ENCODE data around the gene LMF1.
A peak's percentile ranks its signal among the peaks of the same experiment; 100 is the strongest.

Gene LMF1

GRCh38 chr16:831571-832413 is 139.0 kb downstream of the LMF1 start:
- peaks cover 19% of the 10 kb centered on the region for H3K9me3 Mint-ChIP-seq

GRCh38 chr16:830871-831570 is 139.8 kb downstream of the LMF1 start:
- TF ChIP-seq CTCF (IDR thresholded peaks at IDR 0.05; ENCODE audit: unreplicated experiment in 3 of 3) = no peak
- peaks cover 37% of the 10 kb centered on the region for H3K27me3 Mint-ChIP-seq (ENCODE audit: low read depth)
- H3K27ac Mint-ChIP-seq = no peak overlapping the region
- H3K36me3 Mint-ChIP-seq (ENCODE audit: low read depth) = no peaks in the 10 kb centered on the region
- peaks cover under 1% of the 10 kb centered on the region for H3K4me1 Mint-ChIP-seq
- peaks cover 12% of the 10 kb centered on the region for H3K9me3 Mint-ChIP-seq
- H3K4me3 Mint-ChIP-seq = no peak overlapping the region

More at GRCh38 chr16:831571-832413, 139.0 kb downstream of the LMF1 start:
- H3K27me3 Mint-ChIP-seq (ENCODE audit: low read depth) = peaks cover 36% of the 10 kb centered on the region
- H3K4me1 Mint-ChIP-seq = no peaks in the 10 kb centered on the region
- H3K4me3 Mint-ChIP-seq = no peak overlapping the region
- H3K36me3 Mint-ChIP-seq (ENCODE audit: low read depth) = no peaks in the 10 kb centered on the region
- no peak for TF ChIP-seq CTCF (IDR thresholded peaks at IDR 0.05; ENCODE audit: unreplicated experiment in 3 of 3)
- no peak overlapping the region for H3K27ac Mint-ChIP-seq

GRCh38 chr16:830107-830870 is 140.5 kb downstream of the LMF1 start:
- no peaks in the 10 kb centered on the region for H3K36me3 Mint-ChIP-seq (ENCODE audit: low read depth)
- H3K9me3 Mint-ChIP-seq = peaks cover 11% of the 10 kb centered on the region
- peak overlapping the region in 2 of 3 experiments; percentile 8 to 21 for H3K4me3 Mint-ChIP-seq
- H3K4me1 Mint-ChIP-seq = peaks cover 7% of the 10 kb centered on the region
- no peak for TF ChIP-seq CTCF (IDR thresholded peaks at IDR 0.05; ENCODE audit: unreplicated experiment in 3 of 3)
- no peak overlapping the region for H3K27ac Mint-ChIP-seq
- peaks cover 39% of the 10 kb centered on the region for H3K27me3 Mint-ChIP-seq (ENCODE audit: low read depth)

- peaks cover 3% of the 10 kb centered on the region for H3K9me3 Mint-ChIP-seq
- peaks cover 33% of the 10 kb centered on the region for H3K27me3 Mint-ChIP-seq (ENCODE audit: low read depth)
- H3K27ac Mint-ChIP-seq = no peak overlapping the region
- peaks cover 8% of the 10 kb centered on the region for H3K4me1 Mint-ChIP-seq
- H3K36me3 Mint-ChIP-seq (ENCODE audit: low read depth) = no peaks in the 10 kb centered on the region
- no peak for TF ChIP-seq CTCF (IDR thresholded peaks at IDR 0.05; ENCODE audit: unreplicated experiment in 3 of 3)
- H3K4me3 Mint-ChIP-seq = no peak overlapping the region
Observed at GRCh38 chr16:828891-829290, 141.9 kb downstream of the LMF1 start.

- H3K9me3 Mint-ChIP-seq = peaks cover 6% of the 10 kb centered on the region
- peaks cover 29% of the 10 kb centered on the region for H3K27me3 Mint-ChIP-seq (ENCODE audit: low read depth)
- H3K27ac Mint-ChIP-seq = no peak overlapping the region
- H3K4me1 Mint-ChIP-seq = peaks cover 8% of the 10 kb centered on the region
- H3K4me3 Mint-ChIP-seq = no peak overlapping the region
- TF ChIP-seq CTCF (IDR thresholded peaks at IDR 0.05; ENCODE audit: unreplicated experiment in 3 of 3) = no peak
- no peaks in the 10 kb centered on the region for H3K36me3 Mint-ChIP-seq (ENCODE audit: low read depth)
Observed at GRCh38 chr16:827513-827912, 143.3 kb downstream of the LMF1 start.
